Endothelial cell of umbilical vein (primary cell): Measurements from ENCODE around the gene COPS9. TPM values are rescaled to one million over a fixed set of nuclear protein-coding genes. Genes with fewer than 3 reads are reported as not detected.

ENCODE experiments used
- BruUV-seq: library from RNA; stranded (reverse); fragments of 400-500 nt; replicated peaks from 2 replicates; lab custom pipeline; 2021; lab: Mats Ljungman, UMichigan
- CTCF ChIA-PET: fragments of 300-600, 350-600 bp; sonication (Branson Sonifier 250); formaldehyde crosslinking; loops from one replicate; lab custom pipeline; 2021; ENCODE audit warnings: antibody characterized with exemption, inconsistent platforms; lab: Charles Lee
- POLR2A ChIA-PET: fragments of 300-600, 350-600 bp; sonication (Branson Sonifier 250); formaldehyde crosslinking; loops from one replicate; lab custom pipeline; 2021; ENCODE audit warnings: antibody characterized with exemption, inconsistent platforms; lab: Charles Lee
- DNase-seq: peaks from one replicate; pipeline ENCODE4 v3.0.0-alpha.2; 2011; ENCODE audit warnings: low read depth, low spot score
- FAIRE-seq: peaks from 2 replicates; lab custom pipeline; 2011; peaks lifted over from hg19 to GRCh38; lab: Jason Lieb, UNC
- H2AFZ ChIP-seq: 2 replicates; pipeline ENCODE4 v1.6.0; 2012; ENCODE audit warnings: low read depth, low read length, control low read depth, inconsistent platforms
- H3K27ac ChIP-seq: 2 replicates; pipeline ENCODE4 v1.5.1; 2011; ENCODE audit warnings: low read depth, mild to moderate bottlenecking, control low read depth, low read length, moderate library complexity; ENCODE audit not compliant: insufficient read depth
- H3K27me3 ChIP-seq, 2 experiments: 2 replicates each; pipeline versions ENCODE4 v1.6.0 to v1.6.1; 2011; ENCODE audit warnings: low read length in 2 of 2, mixed read lengths in 1 of 2; ENCODE audit not compliant: control insufficient read depth in 2 of 2, insufficient read depth in 2 of 2
- H3K36me3 ChIP-seq, 2 experiments: 2 replicates in 1 of 2; 3 replicates in 1 of 2; pipeline ENCODE4 v1.5.1; 2011; ENCODE audit warnings: low read length in 2 of 2, mild to moderate bottlenecking in 1 of 2, moderate library complexity in 1 of 2; ENCODE audit not compliant: control insufficient read depth in 2 of 2, insufficient read depth in 2 of 2; ENCODE audit errors: extremely low read depth in 1 of 2
- H3K4me1 ChIP-seq: 3 replicates; pipeline ENCODE4 v1.5.1; 2011; ENCODE audit warnings: mild to moderate bottlenecking, low read length; ENCODE audit not compliant: control insufficient read depth, insufficient read depth; ENCODE audit errors: extremely low read depth
- H3K4me2 ChIP-seq: 2 replicates; pipeline ENCODE4 v1.6.1; 2011; ENCODE audit warnings: low read length, control low read depth, mixed read lengths; ENCODE audit not compliant: insufficient read depth
- H3K4me3 ChIP-seq, 3 experiments: fragments of 200-600 bp in 1 of 3; sonication (generic), shearing (Covaris generic) in 1 of 3; replicated peaks in 1 of 3; 2 replicates each; pipeline ENCODE4 v1.5.1; 2011 to 2016; ENCODE audit warnings: control low read depth in 3 of 3, low read length in 3 of 3, mild to moderate bottlenecking in 2 of 3, inconsistent platforms in 1 of 3, low read depth in 1 of 3, moderate library complexity in 1 of 3; ENCODE audit not compliant: insufficient read depth in 1 of 3
- H3K79me2 ChIP-seq: 2 replicates; pipeline ENCODE4 v1.6.0; 2012; ENCODE audit warnings: low read length, inconsistent platforms; ENCODE audit not compliant: control insufficient read depth, insufficient read depth
- H3K9ac ChIP-seq: replicated peaks from 2 replicates; pipeline ENCODE3; 2011; ENCODE audit warnings: low read length, control low read depth; ENCODE audit not compliant: insufficient read depth; ENCODE audit errors: extremely low read depth
- H3K9me1 ChIP-seq: replicated peaks from 3 replicates; pipeline ENCODE4 v1.6.0; 2011; ENCODE audit warnings: mild to moderate bottlenecking, low read length; ENCODE audit not compliant: control insufficient read depth, insufficient read depth; ENCODE audit errors: extremely low read depth
- H3K9me3 ChIP-seq: replicated peaks from 2 replicates; pipeline ENCODE4 v1.5.1; 2012; ENCODE audit warnings: low read length, inconsistent platforms; ENCODE audit not compliant: control insufficient read depth, insufficient read depth
- H4K20me1 ChIP-seq: replicated peaks from 2 replicates; pipeline ENCODE3; 2011; ENCODE audit warnings: mild to moderate bottlenecking, low read length; ENCODE audit not compliant: control insufficient read depth, insufficient read depth; ENCODE audit errors: extremely low read depth
- EZH2 ChIP-seq: IDR thresholded peaks from 2 replicates; pipeline ENCODE4 v1.6.1; 2012; ENCODE audit warnings: borderline replicate concordance, low read depth, mild to moderate bottlenecking, moderate library complexity, low read length, inconsistent platforms; ENCODE audit not compliant: severe bottlenecking
- FOS ChIP-seq: IDR thresholded peaks from 2 replicates; pipeline ENCODE4 v1.6.1; 2011; ENCODE audit warnings: mild to moderate bottlenecking, low read length, moderate library complexity, borderline replicate concordance; ENCODE audit not compliant: insufficient read depth
- GATA2 ChIP-seq: IDR thresholded peaks from 2 replicates; pipeline ENCODE4 v1.7.0; 2011; ENCODE audit warnings: low read depth, mild to moderate bottlenecking, moderate library complexity, mixed read lengths, low read length; ENCODE audit not compliant: insufficient read length, insufficient read depth
- POLR2A ChIP-seq: IDR thresholded peaks from 2 replicates; pipeline ENCODE4 v1.6.1; 2012; ENCODE audit warnings: low read depth, mild to moderate bottlenecking, control low read depth, low read length
- dilution Hi-C: fragments of 300-500 bp; cut with MboI; formaldehyde crosslinking; loops from one replicate; pipeline ENCODE4 v1.15.0; 2019; ENCODE audit warnings: low sequenced_read_pairs; ENCODE audit not compliant: extremely low pct_ligation_motif_present
- intact Hi-C: fragments of 100-400 bp; cut with micrococcal nuclease; formaldehyde crosslinking; loops from one replicate; pipeline ENCODE4 v1.10.0; 2022
- polyA plus RNA-seq, 4 experiments: library from polyadenylated mRNA; depleted of rRNA in 3 of 4; stranded (reverse) in 3 of 4; unstranded in 1 of 4; fragments of >200 nt; gene quantifications; 2 replicates each; pipeline versions ENCODE4 v1.2.1 to v1.2.3, GENCODE V29; 2011 to 2012; ENCODE audit warnings: missing spikeins in 1 of 4
- total RNA-seq: library from RNA; stranded (reverse); gene quantifications from 2 replicates; pipeline ENCODE4 v1.2.3, GENCODE V29; 2021
- TF ChIP-seq, protein P1 (sequence below): IDR thresholded peaks from 2 replicates; pipeline ENCODE4 v1.6.1; 2011; ENCODE audit not compliant: insufficient read depth, insufficient read length
- TF ChIP-seq, protein P2 (sequence below), 2 donors: IDR thresholded peaks; 1 replicate in 1 of 2; 2 replicates in 1 of 2; pipeline ENCODE4 v1.5.1; 2011; ENCODE audit warnings: low read length in 2 of 2, mild to moderate bottlenecking in 2 of 2, moderate library complexity in 2 of 2, control low read depth in 1 of 2, inconsistent platforms in 1 of 2, low read depth in 1 of 2; ENCODE audit not compliant: insufficient read depth in 1 of 2; ENCODE audit errors: extremely low read depth in 1 of 2

COPS9 gene
- total and polyA plus RNA-seq, 2 donors (not counting 3 experiments of a cell fraction or from before 2014, with no cell fraction given) = 196 to 361 TPM

DNA sequence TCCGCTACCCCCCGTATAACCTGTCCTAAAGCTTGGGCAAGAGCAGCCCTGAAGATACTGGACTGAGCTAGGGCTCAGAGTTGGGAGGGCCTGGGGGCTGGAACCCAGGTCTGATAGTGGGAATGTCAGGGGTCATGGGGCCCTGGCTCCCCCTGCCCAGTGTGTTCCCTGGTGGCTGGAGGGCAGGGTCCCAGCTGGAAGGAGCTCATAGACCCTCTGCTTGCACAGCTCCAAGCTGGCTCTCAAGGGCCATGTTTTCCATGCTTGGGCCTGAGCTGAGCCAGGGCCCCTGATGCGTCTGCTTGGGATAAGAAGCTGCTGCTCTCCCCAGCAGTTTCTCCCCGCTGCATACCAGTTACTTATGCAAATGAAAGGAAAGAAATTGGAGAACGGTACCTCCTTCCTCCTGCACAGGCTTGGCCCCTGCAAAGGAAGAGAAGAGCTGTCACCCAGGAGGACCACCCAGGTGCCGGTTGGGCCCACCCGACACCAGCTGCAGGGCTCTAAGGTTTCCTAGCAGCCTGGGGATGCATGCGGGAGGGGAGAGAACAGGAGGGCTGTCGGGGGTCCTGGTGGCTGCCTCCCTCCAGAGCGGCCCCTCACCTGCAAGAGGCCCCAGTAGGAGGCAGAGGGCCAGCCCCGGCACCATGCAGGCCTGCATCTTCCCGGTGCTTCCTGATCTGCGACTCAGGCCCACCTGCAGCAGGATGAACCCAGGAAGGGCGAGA, 3.7 kb upstream of the COPS9 start:
- Histone ChIP-seq H3K4me1 (peaks cover 6% of the 10 kb centered on the region), H3K36me3 (no peaks in the 10 kb centered on the region), H3K9me3 (no peaks in the 10 kb centered on the region), H3K4me2 (no peak overlapping the region), H3K9me1 (no peaks in the 10 kb centered on the region), H3K27ac (no peak overlapping the region), H3K9ac (no peak overlapping the region), H3K4me3 (no peak overlapping the region), H3K27me3 (no peaks in the 10 kb centered on the region), H3K79me2 (peaks cover 13% of the 10 kb centered on the region), H2AFZ (no peak overlapping the region), H4K20me1 (no peaks in the 10 kb centered on the region)
- intact Hi-C loops (loop anchor here (5.0 to 10.0 kb wide), 3 partner anchors 205 to 998 kb away; partner anchors contain the start of gene HDAC4), dilution Hi-C loops (no loop called here)
- CTCF ChIA-PET = interaction anchor here (1.2 to 1.9 kb wide), 2 partner anchors 11 to 79 kb away, joined by 4 to 15 read pairs; no protein-coding TSS in a partner anchor
- TF ChIP-seq, protein P1, sequence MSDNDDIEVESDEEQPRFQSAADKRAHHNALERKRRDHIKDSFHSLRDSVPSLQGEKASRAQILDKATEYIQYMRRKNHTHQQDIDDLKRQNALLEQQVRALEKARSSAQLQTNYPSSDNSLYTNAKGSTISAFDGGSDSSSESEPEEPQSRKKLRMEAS = no peak
- TF ChIP-seq POLR2A (no peak), GATA2 (no peak), EZH2 (no peak), FOS (no peak)
- TF ChIP-seq, protein P2, sequence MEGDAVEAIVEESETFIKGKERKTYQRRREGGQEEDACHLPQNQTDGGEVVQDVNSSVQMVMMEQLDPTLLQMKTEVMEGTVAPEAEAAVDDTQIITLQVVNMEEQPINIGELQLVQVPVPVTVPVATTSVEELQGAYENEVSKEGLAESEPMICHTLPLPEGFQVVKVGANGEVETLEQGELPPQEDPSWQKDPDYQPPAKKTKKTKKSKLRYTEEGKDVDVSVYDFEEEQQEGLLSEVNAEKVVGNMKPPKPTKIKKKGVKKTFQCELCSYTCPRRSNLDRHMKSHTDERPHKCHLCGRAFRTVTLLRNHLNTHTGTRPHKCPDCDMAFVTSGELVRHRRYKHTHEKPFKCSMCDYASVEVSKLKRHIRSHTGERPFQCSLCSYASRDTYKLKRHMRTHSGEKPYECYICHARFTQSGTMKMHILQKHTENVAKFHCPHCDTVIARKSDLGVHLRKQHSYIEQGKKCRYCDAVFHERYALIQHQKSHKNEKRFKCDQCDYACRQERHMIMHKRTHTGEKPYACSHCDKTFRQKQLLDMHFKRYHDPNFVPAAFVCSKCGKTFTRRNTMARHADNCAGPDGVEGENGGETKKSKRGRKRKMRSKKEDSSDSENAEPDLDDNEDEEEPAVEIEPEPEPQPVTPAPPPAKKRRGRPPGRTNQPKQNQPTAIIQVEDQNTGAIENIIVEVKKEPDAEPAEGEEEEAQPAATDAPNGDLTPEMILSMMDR (IDR thresholded peaks at IDR 0.05; ENCODE audit: extremely low read depth in 1 of 2, insufficient read depth in 1 of 2, low read depth in 1 of 2, low read length in 2 of 2) = no peak
- DNase-seq (no peak), FAIRE-seq (no peak)
- BruUV-seq = no TSS peak
- POLR2A ChIA-PET = no interaction called here
